PC-9 (cell line): ENCODE results near the gene RAP1B. TPM values are rescaled to one million over a fixed set of nuclear protein-coding genes. Genes with fewer than 3 reads are reported as not detected.

Source experiments
- BruUV-seq: library from RNA; stranded (reverse); fragments of 400-500 nt; replicated peaks from 2 replicates; lab custom pipeline; 2021; lab: Mats Ljungman, UMichigan
- CTCF ChIA-PET: fragments of 300-600 bp; sonication (Branson Sonifier 250); formaldehyde crosslinking; loops from one replicate; lab custom pipeline; 2022; ENCODE audit warnings: antibody characterized with exemption; lab: Charles Lee
- POLR2A ChIA-PET: fragments of 300-600 bp; sonication (Branson Sonifier 250); formaldehyde crosslinking; loops from one replicate; lab custom pipeline; 2022; ENCODE audit warnings: antibody characterized with exemption; ENCODE audit not compliant: unreplicated experiment; lab: Charles Lee
- DNase-seq, 2 experiments: peaks; one replicate each; pipeline versions ENCODE4 v3.0.0 to v3.0.0-alpha.2; 2015 to 2022; ENCODE audit warnings: mixed read lengths in 1 of 2
- H2AFZ ChIP-seq: fragments of 200-600 bp; sonication (generic); 2 replicates; pipeline ENCODE4 v1.8.1; 2017; ENCODE audit warnings: antibody characterized with exemption
- H3F3A ChIP-seq: fragments of 200-600 bp; sonication (generic); 2 replicates; pipeline ENCODE4 v1.8.1; 2017; ENCODE audit warnings: antibody characterized with exemption, mild to moderate bottlenecking, low read depth; ENCODE audit not compliant: insufficient read depth
- H3K27ac ChIP-seq: fragments of 200-600 bp; sonication (generic); 2 replicates; pipeline ENCODE4 v1.6.1; 2016; ENCODE audit warnings: mixed run types
- H3K27me3 ChIP-seq: fragments of 200-600 bp; sonication (generic); 2 replicates; pipeline ENCODE4 v1.6.1; 2016; ENCODE audit warnings: low read depth, mixed run types; ENCODE audit not compliant: insufficient read depth
- H3K36me3 ChIP-seq: fragments of 200-600 bp; sonication (generic); 2 replicates; pipeline ENCODE4 v1.6.1; 2016; ENCODE audit warnings: low read depth, mixed run types
- H3K4me1 ChIP-seq: fragments of 200-600 bp; sonication (generic); replicated peaks from 2 replicates; pipeline ENCODE4 v1.6.1; 2016; ENCODE audit warnings: mixed run types; ENCODE audit not compliant: insufficient read depth
- H3K4me2 ChIP-seq: fragments of 200-600 bp; sonication (generic); 2 replicates; pipeline ENCODE4 v1.6.1; 2017; ENCODE audit warnings: mixed run types
- H3K4me3 ChIP-seq: fragments of 200-600 bp; sonication (generic); 2 replicates; pipeline ENCODE4 v1.6.1; 2016; ENCODE audit warnings: mixed run types
- H3K79me2 ChIP-seq: fragments of 200-600 bp; sonication (generic); 2 replicates; pipeline ENCODE4 v1.6.1; 2017; ENCODE audit warnings: low read depth, mixed run types
- H3K9me2 ChIP-seq: fragments of 200-600 bp; sonication (generic); 2 replicates; pipeline ENCODE4 v1.8.1; 2017; ENCODE audit warnings: mild to moderate bottlenecking; ENCODE audit not compliant: insufficient read depth
- H3K9me3 ChIP-seq: fragments of 200-600 bp; sonication (generic); 2 replicates; pipeline ENCODE4 v1.8.1; 2016; ENCODE audit warnings: low read depth; ENCODE audit not compliant: insufficient read depth
- H4K20me1 ChIP-seq: fragments of 200-600 bp; sonication (generic); 2 replicates; pipeline ENCODE4 v1.8.1; 2017; ENCODE audit not compliant: insufficient read depth
- CTCF ChIP-seq: fragments of 200-600 bp; sonication (generic); conservative IDR thresholded peaks from 2 replicates; pipeline ENCODE4 v1.6.1; 2017; ENCODE audit warnings: mixed run types, antibody characterized with exemption, mild to moderate bottlenecking, moderate library complexity
- EZH2 ChIP-seq: fragments of 200-600 bp; sonication (generic); IDR thresholded peaks from 2 replicates; pipeline ENCODE4 v1.8.0; 2017; ENCODE audit warnings: antibody characterized with exemption, low read depth
- intact Hi-C: fragments of 100-400 bp; cut with micrococcal nuclease; formaldehyde crosslinking; loops from one replicate; pipeline ENCODE4 v1.10.0; 2022; ENCODE audit not compliant: unreplicated experiment
- total RNA-seq: library from RNA; stranded (reverse); gene quantifications from 2 replicates; pipeline ENCODE4 v1.2.3, GENCODE V29; 2021

Gene RAP1B
- total RNA-seq, 1 experiment from 2014 or later: 89.7 TPM

- H3K9me2 ChIP-seq: no peaks in the 10 kb centered on the region
- peaks cover 13% of the 10 kb centered on the region for H3F3A ChIP-seq
- H3K79me2 ChIP-seq: no peaks in the 10 kb centered on the region
- peak; percentile 32 to 96 for DNase-seq
- no peak overlapping the region for H2AFZ ChIP-seq
- POLR2A ChIA-PET: interaction anchor here (0.5 to 1.1 kb wide), 5 partner anchors 20 to 1573 kb away, joined by 3 to 12 read pairs (median 8); partner anchors contain the start of gene RAP1B
- no peak overlapping the region for H3K27ac ChIP-seq
- H3K9me3 ChIP-seq: no peaks in the 10 kb centered on the region
- H3K4me3 ChIP-seq: no peak overlapping the region
- peaks cover 24% of the 10 kb centered on the region for H3K4me1 ChIP-seq
- no peak for TF ChIP-seq EZH2
- no peak for TF ChIP-seq CTCF
- no peaks in the 10 kb centered on the region for H4K20me1 ChIP-seq
- intact Hi-C loops: loop anchor here (1.0 kb wide), 1 partner anchor 45 kb away; the partner anchor contains the start of gene RAP1B
- CTCF ChIA-PET: interaction anchor here (0.6 kb wide), 1 partner anchor 19 kb away, joined by 5 read pairs; no protein-coding TSS in a partner anchor
- H3K4me2 ChIP-seq: peak overlapping the region; percentile 37
- H3K27me3 ChIP-seq: no peaks in the 10 kb centered on the region
- H3K36me3 ChIP-seq: no peaks in the 10 kb centered on the region
- no TSS peak for BruUV-seq
These were observed 45.3 kb upstream of the RAP1B start for GRCh38 chr12:68565391-68565903.

GRCh38 chr12:68568922-68569569 lies 41.7 kb upstream of the RAP1B start:
- no peak for DNase-seq
- Histone ChIP-seq H3K4me2 (no peak overlapping the region), H4K20me1 (no peaks in the 10 kb centered on the region), H3K9me2 (no peaks in the 10 kb centered on the region), H3K27me3 (no peaks in the 10 kb centered on the region), H2AFZ (no peak overlapping the region), H3K4me3 (no peak overlapping the region), H3F3A (peaks cover 16% of the 10 kb centered on the region), H3K9me3 (no peaks in the 10 kb centered on the region), H3K4me1 (peaks cover 24% of the 10 kb centered on the region), H3K36me3 (no peaks in the 10 kb centered on the region), H3K27ac (no peak overlapping the region), H3K79me2 (no peaks in the 10 kb centered on the region)
- no peak for TF ChIP-seq CTCF
- no peak for TF ChIP-seq EZH2
- POLR2A ChIA-PET: interaction anchor here (0.6 to 0.7 kb wide), 2 partner anchors 39 to 399 kb away, joined by 3 to 4 read pairs; no protein-coding TSS in a partner anchor
- intact Hi-C loops: no loop called here
- BruUV-seq: no TSS peak
- CTCF ChIA-PET: no interaction called here

GRCh38 chr12:68572661-68573060 lies 38.0 kb upstream of the RAP1B start:
- no peaks in the 10 kb centered on the region for H3K79me2 ChIP-seq
- no TSS peak for BruUV-seq
- no peaks in the 10 kb centered on the region for H3K36me3 ChIP-seq
- no peaks in the 10 kb centered on the region for H3K27me3 ChIP-seq
- ChIA-PET POLR2A (interaction anchor here (0.6 kb wide), 1 partner anchor 19 kb away, joined by 6 read pairs; no protein-coding TSS in a partner anchor), CTCF (no interaction called here)
- no peaks in the 10 kb centered on the region for H3K4me1 ChIP-seq
- no peaks in the 10 kb centered on the region for H3K9me2 ChIP-seq
- H4K20me1 ChIP-seq: no peaks in the 10 kb centered on the region
- no peak overlapping the region for H3K4me2 ChIP-seq
- H3F3A ChIP-seq: 0 out of 2 replicates have a peak, but pooled peaks cover 3% of the 10 kb centered on the region
- H3K9me3 ChIP-seq: no peaks in the 10 kb centered on the region
- TF ChIP-seq EZH2 (no peak), CTCF (no peak)
- DNase-seq: no peak
- H3K27ac ChIP-seq: no peak overlapping the region
- intact Hi-C loops: no loop called here
- H2AFZ ChIP-seq: no peak overlapping the region
- H3K4me3 ChIP-seq: no peak overlapping the region
